HUES64 (cell line): Measurements from ENCODE around the gene FAM83B. TPM values are rescaled to one million over a fixed set of nuclear protein-coding genes. Genes with fewer than 3 reads are reported as not detected.
"Not testable (repeated sequence)": the region's sequence is repeated elsewhere in the genome, so short reads cannot be mapped to it uniquely, and the experiment has no call there.

Source experiments
- H3K27ac ChIP-seq: 2 replicates; pipeline ENCODE4 v1.7.0; 2013; ENCODE audit warnings: low read depth, low read length, inconsistent platforms
- H3K27me3 ChIP-seq: 2 replicates; pipeline ENCODE4 v1.6.1; 2013; ENCODE audit warnings: mild to moderate bottlenecking, low read length; ENCODE audit not compliant: insufficient read depth
- H3K36me3 ChIP-seq: 2 replicates; pipeline ENCODE4 v1.6.1; 2013; ENCODE audit warnings: mild to moderate bottlenecking, low read length; ENCODE audit not compliant: insufficient read depth
- H3K4me1 ChIP-seq: 2 replicates; pipeline ENCODE4 v1.6.1; 2013; ENCODE audit warnings: mild to moderate bottlenecking, low read length, moderate library complexity; ENCODE audit not compliant: insufficient read depth
- H3K4me3 ChIP-seq: 2 replicates; pipeline ENCODE4 v1.5.1; 2013; ENCODE audit warnings: mild to moderate bottlenecking, low read length, moderate library complexity
- H3K9ac ChIP-seq: 2 replicates; pipeline ENCODE4 v1.6.1; 2013; ENCODE audit warnings: mild to moderate bottlenecking, low read depth, low read length
- H3K9me3 ChIP-seq: 2 replicates; pipeline ENCODE4 v1.6.1; 2013; ENCODE audit warnings: low read depth, low read length; ENCODE audit not compliant: insufficient read depth
- WGBS: fragments of 150-250, 120-280 bp; methylation state at CpG from one replicate; pipeline ENCODE4 v1.1.7; 2013; ENCODE audit warnings: missing lambda C conversion rate; 5-methylcytosine and 5-hydroxymethylcytosine counted together
- polyA plus RNA-seq, 2 experiments: library from polyadenylated mRNA; stranded (reverse); fragments of 50-300 nt; gene quantifications; one replicate each; pipeline ENCODE4 v1.2.3, GENCODE V29; 2013

Gene FAM83B
- 0.95 TPM for polyA plus RNA-seq (2013, experiment 1 of 2)
- polyA plus RNA-seq (2013, experiment 2 of 2) = 1.5 TPM

- H3K4me3 ChIP-seq = peak within 1 kb of the TSS; percentile 84
Measured at GRCh38 chr6:54846243-54846856, at the start of gene FAM83B. TSS of gene FAM83B (plus strand) at chr6:54846771. CDS start at chr6:54870247, 23,476 bp downstream.

DNA sequence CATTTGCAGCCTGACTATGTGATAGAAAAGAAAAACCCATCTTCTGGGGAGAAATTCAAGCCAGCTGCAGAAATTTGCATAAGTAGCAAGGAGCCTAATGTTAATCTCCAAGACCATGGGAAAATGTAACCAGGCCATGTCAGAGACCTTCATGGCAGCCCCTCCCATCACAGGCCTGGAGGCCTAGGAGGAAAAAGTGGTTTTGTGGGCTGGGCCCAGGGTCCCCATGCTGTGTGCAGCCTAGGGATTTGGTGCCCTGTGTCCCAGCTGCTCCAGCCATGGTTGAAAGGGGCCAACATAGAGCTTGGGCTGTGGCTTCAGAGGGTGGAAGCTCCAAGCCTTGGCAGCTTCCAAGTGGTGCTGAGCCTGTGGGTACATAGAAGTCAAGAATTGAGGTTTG is 49.7 kb upstream of the FAM83B start:
- H3K9ac ChIP-seq, H3K27me3 ChIP-seq, H3K4me3 ChIP-seq: not testable (repeated sequence)

More at GRCh38 chr6:54846243-54846856, at the start of gene FAM83B:
- 0 out of 2 replicates have a peak within 1 kb of the TSS, but pooled peaks have one; percentile 17 for H3K27ac ChIP-seq
- H3K9me3 ChIP-seq = no peaks in the 10 kb centered on the region
- H3K9ac ChIP-seq = peak within 1 kb of the TSS; percentile 83
- under 1% methylated on average over 50 of the region's 50 CpGs for WGBS
- peaks cover 27% of the 10 kb centered on the region for H3K27me3 ChIP-seq
- H3K36me3 ChIP-seq = no peaks in the 10 kb centered on the region
- H3K4me1 ChIP-seq = peaks cover 8% of the 10 kb centered on the region; the same call in 1 of the 2 replicates

DNA sequence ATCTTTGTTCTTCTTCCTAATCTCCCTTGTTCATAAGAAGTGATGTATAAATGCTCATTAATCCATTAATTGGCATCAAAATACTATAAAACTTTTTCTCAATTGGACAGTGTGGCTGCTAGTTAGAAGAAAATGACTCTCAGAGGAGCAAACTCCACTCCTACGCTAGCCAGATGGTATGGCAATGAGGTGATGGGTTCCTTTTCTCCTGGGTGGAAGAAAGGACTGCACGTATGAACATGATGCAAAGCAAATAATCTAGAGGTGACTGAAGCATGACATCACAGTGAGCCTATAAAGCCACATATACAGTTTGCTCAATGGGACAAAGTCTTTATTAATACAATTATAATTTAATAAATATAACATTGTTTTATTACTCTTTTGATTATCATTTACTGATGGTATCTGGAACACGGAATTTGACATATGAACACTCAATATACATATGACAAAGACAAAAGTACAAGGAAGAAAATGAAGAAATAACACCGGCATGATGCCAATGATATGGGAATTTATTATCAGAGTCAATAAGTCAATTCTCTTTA is 46.4 kb upstream of the FAM83B start:
- no peaks in the 10 kb centered on the region for H3K27me3 ChIP-seq
- no peak overlapping the region for H3K27ac ChIP-seq
- H3K4me3 ChIP-seq = no peak overlapping the region
- WGBS = 93% methylated on average over 2 of the region's 4 CpGs
- no peaks in the 10 kb centered on the region for H3K36me3 ChIP-seq
- 0 out of 2 replicates have a peak, but pooled peaks cover 5% of the 10 kb centered on the region for H3K9me3 ChIP-seq
- peaks cover 11% of the 10 kb centered on the region for H3K4me1 ChIP-seq
- no peak overlapping the region for H3K9ac ChIP-seq

More for the DNA sequence above, 49.7 kb upstream of the FAM83B start:
- H3K9me3 ChIP-seq, H3K36me3 ChIP-seq, H3K4me1 ChIP-seq, H3K27ac ChIP-seq: not testable (repeated sequence)

DNA sequence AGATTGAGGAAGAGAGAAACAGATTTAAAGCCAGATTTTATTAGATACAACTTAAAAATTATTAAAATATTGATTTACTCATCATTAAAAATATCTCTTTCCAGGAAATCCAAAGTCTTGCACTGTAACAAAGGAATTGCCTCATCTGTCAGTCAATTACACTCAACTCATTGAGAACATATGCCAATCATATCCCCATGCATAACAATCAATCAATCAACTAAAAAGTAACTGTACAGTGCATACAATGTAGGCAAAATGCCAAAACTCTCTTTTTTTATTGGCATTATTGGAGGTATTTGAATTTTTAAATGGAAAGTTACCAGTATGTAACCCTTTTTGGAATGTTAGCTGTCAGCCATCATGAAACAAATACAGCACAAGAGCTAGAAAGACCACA is 45.3 kb upstream of the FAM83B start:
- H3K4me3 ChIP-seq = no peak overlapping the region
- H3K27me3 ChIP-seq = no peaks in the 10 kb centered on the region
- H3K4me1 ChIP-seq = peaks cover 13% of the 10 kb centered on the region
- 0 out of 2 replicates have a peak, but pooled peaks cover 3% of the 10 kb centered on the region for H3K9me3 ChIP-seq
- H3K36me3 ChIP-seq = no peaks in the 10 kb centered on the region
- H3K27ac ChIP-seq = no peak overlapping the region
- no peak overlapping the region for H3K9ac ChIP-seq

DNA sequence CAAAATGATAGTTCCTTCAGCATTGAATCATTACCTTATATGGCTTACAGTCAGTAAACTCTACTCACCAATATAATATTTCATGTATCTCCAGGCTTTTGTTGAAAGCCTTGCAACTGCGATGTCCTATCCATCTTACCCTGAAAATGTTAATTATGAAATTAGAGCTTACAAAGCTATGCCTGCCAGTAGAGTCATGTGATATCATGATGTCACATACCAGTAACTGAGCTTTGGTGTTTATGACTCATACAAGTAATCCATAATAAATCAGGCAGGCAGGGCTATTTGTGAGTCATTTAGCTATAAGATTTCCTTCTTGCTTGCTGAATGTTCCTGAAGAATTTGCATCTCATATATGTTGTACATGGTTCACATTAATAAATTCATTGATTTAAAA is 44.9 kb upstream of the FAM83B start:
- no peak overlapping the region for H3K4me3 ChIP-seq
- peaks cover 13% of the 10 kb centered on the region for H3K4me1 ChIP-seq
- H3K27ac ChIP-seq = no peak overlapping the region
- H3K9ac ChIP-seq = no peak overlapping the region
- no peaks in the 10 kb centered on the region for H3K9me3 ChIP-seq
- no peaks in the 10 kb centered on the region for H3K27me3 ChIP-seq
- WGBS = 100% methylated on average over 1 of the region's 1 CpG
- no peaks in the 10 kb centered on the region for H3K36me3 ChIP-seq

GRCh38 chr6:54802775-54803634 is 43.6 kb upstream of the FAM83B start:
- no peaks in the 10 kb centered on the region for H3K36me3 ChIP-seq
- no peak overlapping the region for H3K27ac ChIP-seq
- no peak overlapping the region for H3K4me3 ChIP-seq
- no peaks in the 10 kb centered on the region for H3K27me3 ChIP-seq
- no peak overlapping the region for H3K9ac ChIP-seq
- peaks cover 13% of the 10 kb centered on the region for H3K4me1 ChIP-seq
- 69% methylated on average over 5 of the region's 5 CpGs for WGBS
- H3K9me3 ChIP-seq = no peaks in the 10 kb centered on the region

DNA sequence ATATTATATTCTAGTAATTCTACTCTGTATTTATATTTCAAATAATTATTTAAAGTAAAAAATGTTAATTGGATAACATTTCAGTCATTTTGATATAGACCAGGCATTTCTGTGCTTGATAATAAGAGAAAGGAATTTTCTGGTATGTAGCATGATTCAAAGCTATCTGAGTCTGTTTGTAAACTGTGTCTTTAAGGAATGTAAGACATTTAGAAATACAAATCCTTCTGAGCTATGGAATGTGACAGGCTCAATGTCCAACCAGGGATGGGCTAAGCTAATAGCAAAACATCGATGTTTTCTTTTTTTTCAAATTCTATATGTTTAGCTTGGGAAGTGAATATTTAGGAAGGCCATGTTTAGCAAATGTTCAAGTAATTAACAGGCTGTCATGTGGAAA is 41.5 kb upstream of the FAM83B start:
- Histone ChIP-seq H3K4me1 (peaks cover 13% of the 10 kb centered on the region), H3K36me3 (no peaks in the 10 kb centered on the region), H3K9me3 (no peaks in the 10 kb centered on the region), H3K27me3 (no peaks in the 10 kb centered on the region), H3K4me3 (no peak overlapping the region), H3K9ac (no peak overlapping the region), H3K27ac (no peak overlapping the region)
- WGBS = 95% methylated on average over 1 of the region's 1 CpG

DNA sequence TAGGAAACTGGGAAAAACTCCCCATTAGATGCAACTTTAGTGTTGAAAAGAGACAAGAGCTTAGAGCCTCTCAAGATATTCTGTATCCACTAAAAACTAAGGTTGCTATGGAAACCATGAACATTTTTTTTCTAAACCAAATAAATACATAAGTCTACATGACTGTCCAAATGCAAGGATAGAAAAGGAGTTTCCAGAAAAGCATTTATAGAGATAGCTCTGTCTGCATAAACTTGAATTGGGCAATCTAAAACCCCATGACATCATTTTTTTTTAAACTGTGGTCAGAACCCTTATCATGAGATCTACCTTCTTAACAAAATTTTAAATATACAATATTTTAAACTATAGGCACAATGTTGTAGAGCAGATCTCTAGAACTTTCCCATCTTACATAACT is 36.4 kb upstream of the FAM83B start:
- H3K27ac ChIP-seq = no peak overlapping the region
- no peaks in the 10 kb centered on the region for H3K27me3 ChIP-seq
- peaks cover 2% of the 10 kb centered on the region; the same call in 1 of the 2 replicates for H3K4me1 ChIP-seq
- peaks cover 7% of the 10 kb centered on the region; the same call in 1 of the 2 replicates for H3K9me3 ChIP-seq
- H3K9ac ChIP-seq = no peak overlapping the region
- no peak overlapping the region for H3K4me3 ChIP-seq
- H3K36me3 ChIP-seq = no peaks in the 10 kb centered on the region

- no peaks in the 10 kb centered on the region for H3K4me1 ChIP-seq
- no peak overlapping the region for H3K27ac ChIP-seq
- no peaks in the 10 kb centered on the region for H3K36me3 ChIP-seq
- no peaks in the 10 kb centered on the region for H3K27me3 ChIP-seq
- peaks cover 7% of the 10 kb centered on the region; the same call in 1 of the 2 replicates for H3K9me3 ChIP-seq
- no peak overlapping the region for H3K4me3 ChIP-seq
- WGBS = 100% methylated on average over 2 of the region's 3 CpGs
- H3K9ac ChIP-seq = no peak overlapping the region
Measured at GRCh38 chr6:54813892-54814291, 32.7 kb upstream of the FAM83B start.

DNA sequence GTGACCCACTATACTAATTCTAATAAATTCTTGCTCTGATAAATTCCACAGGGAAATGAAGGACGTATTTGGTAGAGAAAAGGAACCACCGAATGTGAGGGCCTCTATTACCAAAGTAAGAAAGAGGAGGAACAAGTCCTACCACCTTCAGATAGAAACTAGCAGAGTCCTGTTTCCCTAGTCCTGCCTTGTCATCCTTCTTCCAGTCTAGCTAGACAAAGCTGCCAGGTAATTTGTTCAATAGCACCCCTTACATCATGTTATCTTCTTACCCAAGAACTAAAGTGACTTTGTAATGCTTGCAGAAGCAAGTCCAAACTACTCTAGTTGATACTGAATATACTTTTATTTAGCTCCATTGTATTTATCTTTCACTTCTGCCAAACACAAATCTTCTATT is 29.3 kb upstream of the FAM83B start:
- no peak overlapping the region for H3K4me3 ChIP-seq
- H3K27me3 ChIP-seq = no peaks in the 10 kb centered on the region
- H3K9me3 ChIP-seq = peaks cover 4% of the 10 kb centered on the region; the same call in 1 of the 2 replicates
- H3K4me1 ChIP-seq = no peaks in the 10 kb centered on the region
- H3K27ac ChIP-seq = no peak overlapping the region
- no peaks in the 10 kb centered on the region for H3K36me3 ChIP-seq
- no peak overlapping the region for H3K9ac ChIP-seq
- 95% methylated on average over 2 of the region's 2 CpGs for WGBS

- no peaks in the 10 kb centered on the region for H3K27me3 ChIP-seq
- no peak overlapping the region for H3K9ac ChIP-seq
- H3K4me3 ChIP-seq = no peak overlapping the region
- WGBS = 95% methylated on average over 2 of the region's 2 CpGs
- H3K4me1 ChIP-seq = no peaks in the 10 kb centered on the region
- no peak overlapping the region for H3K27ac ChIP-seq
- H3K9me3 ChIP-seq = peaks cover 2% of the 10 kb centered on the region; the same call in 1 of the 2 replicates
- no peaks in the 10 kb centered on the region for H3K36me3 ChIP-seq
Measured at GRCh38 chr6:54817834-54818233, 28.7 kb upstream of the FAM83B start.
